Measurements from ENCODE around the gene WNT7B.

Gene WNT7B

DNA sequence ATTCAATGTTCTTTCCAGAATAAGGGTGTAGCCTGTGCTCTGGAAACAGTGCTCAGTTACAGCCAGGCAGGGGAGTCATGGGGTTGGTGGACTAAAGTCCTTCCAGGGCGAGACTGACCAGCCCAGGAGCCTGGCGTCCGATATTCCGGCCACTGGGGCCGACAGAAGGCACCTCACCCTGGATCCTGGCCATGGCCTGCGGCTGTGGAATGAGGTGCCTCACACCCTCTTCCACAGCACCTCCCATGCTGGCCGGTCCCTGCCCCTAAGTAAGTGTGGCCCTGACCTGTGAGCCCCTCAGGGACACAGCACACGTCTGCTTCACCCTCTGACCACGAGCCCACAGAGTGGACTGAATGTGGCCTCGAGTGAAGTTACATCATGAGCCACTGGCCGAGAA, 50.5 kb downstream of the WNT7B start:
- Mint-ChIP-seq H3K27ac (no peak overlapping the region), H3K4me1 (ENCODE audit: low read depth) (no peaks in the 10 kb centered on the region), H3K36me3 (ENCODE audit: low read depth) (no peaks in the 10 kb centered on the region), H3K27me3 (peaks cover 6% of the 10 kb centered on the region), H3K4me3 (no peak overlapping the region), H3K9me3 (no peaks in the 10 kb centered on the region)

DNA sequence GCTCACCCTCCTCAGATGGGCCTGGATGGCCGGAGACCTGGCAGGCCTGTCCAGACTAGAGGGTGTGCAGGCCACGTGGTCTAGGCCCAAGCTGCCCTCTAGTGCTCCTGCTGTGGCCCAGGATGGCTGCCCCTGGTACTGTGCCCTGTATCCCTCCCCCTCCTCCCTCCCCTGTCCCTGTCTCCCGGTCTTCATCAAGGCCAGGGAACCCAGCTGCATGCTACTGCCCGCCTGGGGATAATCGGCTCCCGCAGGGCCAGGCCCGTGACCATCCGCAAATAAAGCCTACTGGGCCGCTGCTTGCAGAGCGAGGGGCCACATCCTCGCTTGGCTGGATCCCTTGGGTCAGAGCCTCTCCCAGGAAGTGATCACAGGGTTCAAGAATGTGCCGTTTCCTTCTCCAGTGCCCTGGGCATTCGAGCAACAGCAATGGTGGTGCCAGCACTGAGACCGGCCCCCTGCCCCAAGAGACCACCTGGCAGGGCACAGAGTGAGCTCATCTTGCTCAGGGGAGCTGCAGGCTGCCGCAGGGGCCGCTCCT, 51.1 kb downstream of the WNT7B start:
- Mint-ChIP-seq H3K4me3 (no peak overlapping the region), H3K27ac (no peak overlapping the region), H3K27me3 (peaks cover 6% of the 10 kb centered on the region), H3K4me1 (ENCODE audit: low read depth) (no peaks in the 10 kb centered on the region), H3K9me3 (no peaks in the 10 kb centered on the region), H3K36me3 (ENCODE audit: low read depth) (no peaks in the 10 kb centered on the region)

DNA sequence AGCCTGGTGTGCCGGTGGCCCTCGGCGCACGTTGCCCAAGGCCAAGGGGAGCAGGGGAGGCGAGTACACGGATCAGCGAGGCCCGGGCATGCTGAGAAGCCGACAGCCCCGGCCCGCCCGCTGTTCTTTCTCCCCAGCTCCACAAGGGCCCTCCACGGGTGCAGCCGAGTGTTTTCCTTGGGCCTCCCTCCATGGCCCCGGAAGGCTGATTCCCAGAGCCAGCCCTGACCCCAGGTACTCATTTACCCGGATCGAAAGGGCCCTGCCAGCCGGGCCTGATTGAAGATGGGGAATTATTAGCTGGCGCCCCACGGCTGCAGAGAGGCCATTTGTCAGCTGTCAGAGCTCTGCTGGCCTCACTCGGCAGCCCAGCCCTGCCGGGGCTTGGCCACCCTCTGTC, 53.1 kb downstream of the WNT7B start:
- Mint-ChIP-seq H3K9me3 (no peaks in the 10 kb centered on the region), H3K27ac (no peak overlapping the region), H3K4me3 (no peak overlapping the region), H3K4me1 (ENCODE audit: low read depth) (no peaks in the 10 kb centered on the region), H3K36me3 (ENCODE audit: low read depth) (no peaks in the 10 kb centered on the region), H3K27me3 (no peaks in the 10 kb centered on the region)

DNA sequence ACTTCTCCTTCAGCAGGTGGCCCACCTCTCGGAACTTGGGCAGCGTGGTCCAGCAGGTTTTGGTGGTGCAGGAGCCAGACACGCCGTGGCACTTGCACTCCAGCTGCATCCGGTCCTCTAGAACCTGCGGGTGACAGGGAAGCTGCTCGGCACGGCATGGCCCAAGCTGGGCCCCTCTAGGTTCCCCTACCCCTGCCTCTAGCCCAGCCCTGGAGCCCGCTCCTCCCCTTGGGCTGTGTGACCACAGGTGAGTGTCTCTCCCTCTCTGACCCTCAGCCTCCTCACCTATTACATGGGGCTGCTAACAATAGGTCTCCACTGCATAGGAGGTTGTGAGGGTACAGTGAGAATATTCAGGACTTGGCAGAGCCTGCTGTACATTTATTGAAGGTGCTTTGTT, 53.8 kb downstream of the WNT7B start:
- H3K4me1 Mint-ChIP-seq (ENCODE audit: low read depth): no peaks in the 10 kb centered on the region
- H3K27ac Mint-ChIP-seq: no peak overlapping the region
- H3K9me3 Mint-ChIP-seq: no peaks in the 10 kb centered on the region
- H3K27me3 Mint-ChIP-seq: no peaks in the 10 kb centered on the region
- H3K36me3 Mint-ChIP-seq (ENCODE audit: low read depth): no peaks in the 10 kb centered on the region
- H3K4me3 Mint-ChIP-seq: no peak overlapping the region

DNA sequence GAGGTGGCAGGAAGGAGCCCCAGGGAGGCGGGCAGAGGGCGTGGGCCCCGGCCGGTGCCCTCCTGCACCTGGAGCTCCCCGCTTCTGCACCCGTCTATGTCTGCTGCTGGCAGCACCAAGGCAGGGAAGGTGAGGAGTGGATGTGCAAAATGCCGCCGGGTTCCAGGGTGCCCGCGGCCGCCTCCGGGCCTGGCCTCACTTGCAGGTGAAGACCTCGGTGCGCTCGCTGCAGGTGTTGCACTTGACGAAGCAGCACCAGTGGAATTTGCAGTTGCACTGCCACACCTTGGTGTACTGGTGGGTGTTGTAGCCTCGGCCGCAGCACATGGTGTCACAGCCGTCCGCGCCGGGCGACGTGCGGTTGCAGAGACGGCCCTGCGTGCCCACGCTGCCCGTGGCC, 54.3 kb downstream of the WNT7B start:
- Mint-ChIP-seq H3K27me3 (no peaks in the 10 kb centered on the region), H3K4me1 (ENCODE audit: low read depth) (no peaks in the 10 kb centered on the region), H3K36me3 (ENCODE audit: low read depth) (no peaks in the 10 kb centered on the region), H3K4me3 (no peak overlapping the region), H3K9me3 (no peaks in the 10 kb centered on the region), H3K27ac (no peak overlapping the region)

DNA sequence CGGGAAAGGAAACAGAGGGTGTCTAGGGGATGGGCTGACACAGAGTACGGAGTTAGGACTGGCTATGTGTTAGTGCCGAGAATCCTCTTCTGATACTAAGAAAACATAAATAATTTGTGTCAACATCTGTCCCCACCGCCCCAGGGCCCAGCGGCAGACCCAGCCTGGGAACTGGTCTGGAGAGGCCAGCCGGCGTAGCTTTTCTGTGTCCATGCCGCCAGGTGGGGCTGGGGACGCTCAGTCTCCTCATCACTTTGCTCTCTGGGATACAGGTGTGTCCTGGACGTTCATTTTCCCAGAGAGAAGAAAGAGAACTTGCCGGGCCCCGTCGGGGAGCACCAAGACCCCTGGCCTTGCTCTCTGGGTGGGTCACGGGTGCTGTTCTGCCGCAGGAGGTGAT, 54.7 kb downstream of the WNT7B start:
- H3K4me1 Mint-ChIP-seq (ENCODE audit: low read depth): no peaks in the 10 kb centered on the region
- H3K36me3 Mint-ChIP-seq (ENCODE audit: low read depth): no peaks in the 10 kb centered on the region
- no peak overlapping the region for H3K4me3 Mint-ChIP-seq
- H3K27ac Mint-ChIP-seq: no peak overlapping the region
- H3K9me3 Mint-ChIP-seq: no peaks in the 10 kb centered on the region
- H3K27me3 Mint-ChIP-seq: no peaks in the 10 kb centered on the region

DNA sequence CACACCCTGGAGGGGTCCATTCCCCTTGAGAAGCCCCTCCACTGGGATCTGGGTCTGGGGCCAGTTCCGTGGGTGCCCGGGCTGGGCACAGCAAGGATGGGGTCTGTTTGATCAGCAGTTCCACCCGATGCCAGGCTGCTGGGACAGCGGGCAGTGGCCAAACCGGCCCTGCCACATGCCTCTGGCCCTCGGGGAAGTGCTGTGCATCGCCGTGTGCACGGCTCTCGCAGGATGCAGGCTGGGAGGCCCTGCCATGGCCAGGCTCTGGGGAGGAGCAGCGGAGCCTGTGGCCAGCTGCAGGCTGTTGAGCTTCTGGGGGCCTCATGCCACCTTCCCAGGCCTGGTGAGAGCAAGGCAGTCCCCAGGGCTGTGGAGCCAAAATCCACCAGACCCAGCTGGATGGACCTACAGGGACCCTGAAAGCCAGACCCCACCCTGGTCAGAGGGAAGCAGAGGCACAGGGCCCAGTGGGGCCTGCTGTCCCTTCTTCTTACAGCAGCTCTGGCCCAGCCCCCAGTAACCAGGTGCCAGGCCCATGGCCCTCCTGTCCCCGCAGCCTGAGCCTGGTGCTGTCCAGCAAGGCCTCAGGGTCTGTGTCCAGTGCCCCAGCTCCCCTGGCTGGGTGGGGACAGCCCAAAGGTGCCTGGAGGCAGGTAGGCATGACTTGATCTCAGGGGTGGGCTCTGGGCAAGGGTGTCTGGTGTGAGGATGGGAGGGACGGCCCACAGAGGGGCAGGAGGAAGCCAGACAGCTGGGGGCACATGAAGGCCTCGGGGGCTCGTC, 57.3 kb downstream of the WNT7B start:
- H3K4me1 Mint-ChIP-seq (ENCODE audit: low read depth): no peaks in the 10 kb centered on the region
- H3K9me3 Mint-ChIP-seq: no peaks in the 10 kb centered on the region
- no peaks in the 10 kb centered on the region for H3K27me3 Mint-ChIP-seq
- H3K27ac Mint-ChIP-seq: no peak overlapping the region
- no peak overlapping the region for H3K4me3 Mint-ChIP-seq
- H3K36me3 Mint-ChIP-seq (ENCODE audit: low read depth): no peaks in the 10 kb centered on the region

DNA sequence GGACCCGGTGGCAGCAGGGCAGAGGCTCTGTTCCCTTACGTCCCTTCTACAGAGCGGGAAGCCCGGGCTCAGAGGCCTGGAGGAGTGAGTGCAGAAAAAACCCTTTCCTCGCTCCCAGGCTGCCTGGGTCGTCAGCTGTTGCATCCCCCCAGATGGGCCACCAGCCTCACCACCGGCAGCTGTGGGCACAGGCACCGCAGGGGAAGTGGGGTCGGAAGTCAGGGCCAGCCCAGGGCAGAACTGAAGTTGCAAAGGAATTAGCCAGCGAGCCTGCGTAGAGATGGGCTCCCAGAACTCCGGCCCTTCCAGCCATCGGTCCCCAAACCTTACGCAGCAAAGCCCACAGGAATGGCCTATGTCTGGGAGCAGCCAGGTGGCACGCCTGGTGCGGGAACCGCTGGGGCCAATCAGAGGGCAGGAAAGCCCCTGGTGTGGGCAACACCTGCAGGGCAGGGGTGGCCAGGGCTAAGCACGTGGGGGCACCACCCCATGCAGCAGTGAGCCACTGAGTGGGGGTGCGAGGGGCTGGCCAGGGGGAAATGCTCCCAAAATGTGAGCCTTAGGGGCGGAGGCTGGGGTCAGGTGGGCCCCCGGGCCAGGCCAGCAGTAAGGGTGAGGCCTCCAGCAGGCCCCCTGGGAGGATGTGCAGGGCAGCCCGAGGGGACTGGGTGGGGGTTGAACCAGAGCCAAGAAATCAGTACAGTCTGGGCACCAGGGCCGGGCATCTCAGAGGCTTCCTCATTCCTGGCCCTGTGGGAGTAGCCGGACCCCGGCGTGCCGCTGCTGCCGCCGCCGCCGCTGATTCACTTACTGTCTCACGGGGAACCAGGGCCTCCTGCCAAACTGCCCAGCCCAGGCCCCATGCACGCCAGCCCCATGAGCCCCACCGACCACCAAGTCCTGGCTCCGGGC, 58.2 kb downstream of the WNT7B start:
- Mint-ChIP-seq H3K4me1 (ENCODE audit: low read depth) (no peaks in the 10 kb centered on the region), H3K4me3 (no peak overlapping the region), H3K36me3 (ENCODE audit: low read depth) (no peaks in the 10 kb centered on the region), H3K27me3 (no peaks in the 10 kb centered on the region), H3K27ac (no peak overlapping the region), H3K9me3 (peaks cover 5% of the 10 kb centered on the region)

DNA sequence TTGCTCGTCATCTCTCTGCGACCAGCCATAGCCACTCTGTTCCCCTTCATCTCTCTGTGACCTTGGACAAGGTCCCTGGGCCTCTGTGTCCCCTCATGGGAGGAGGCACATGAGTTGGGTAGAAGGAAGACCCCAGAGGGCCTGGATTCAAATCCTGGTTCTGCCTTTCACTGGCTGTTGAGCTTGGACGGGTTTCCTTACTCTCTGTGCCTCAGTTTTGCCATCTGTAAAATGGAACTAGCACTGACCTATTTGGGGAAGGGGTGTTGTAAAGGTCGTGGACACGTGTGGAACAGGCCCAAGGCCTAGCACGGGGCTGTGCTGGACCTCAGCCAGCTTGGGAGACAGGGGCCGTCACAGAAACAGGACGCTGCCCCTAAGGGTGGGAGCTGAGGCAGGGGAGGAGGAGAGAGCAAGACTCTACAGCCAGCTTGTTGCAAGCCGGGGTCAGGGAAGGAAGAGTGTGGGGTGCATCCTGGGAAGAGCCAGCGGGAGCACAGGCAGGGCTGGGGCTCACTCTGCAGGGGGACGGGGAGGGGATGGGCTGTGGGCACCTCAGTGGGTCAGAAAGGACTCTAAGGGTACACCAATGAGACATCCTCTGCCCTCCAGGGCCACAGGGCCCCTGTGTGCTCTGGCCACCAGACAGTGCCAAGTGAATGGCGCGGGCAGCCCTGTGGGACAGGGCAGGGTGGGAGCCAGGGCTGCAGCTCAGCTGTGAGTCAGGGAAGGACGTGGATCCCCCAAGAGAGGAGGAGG, 59.1 kb downstream of the WNT7B start:
- H3K9me3 Mint-ChIP-seq: peaks cover 5% of the 10 kb centered on the region
- no peak overlapping the region for H3K27ac Mint-ChIP-seq
- no peaks in the 10 kb centered on the region for H3K4me1 Mint-ChIP-seq (ENCODE audit: low read depth)
- no peak overlapping the region for H3K4me3 Mint-ChIP-seq
- no peaks in the 10 kb centered on the region for H3K27me3 Mint-ChIP-seq
- no peaks in the 10 kb centered on the region for H3K36me3 Mint-ChIP-seq (ENCODE audit: low read depth)

DNA sequence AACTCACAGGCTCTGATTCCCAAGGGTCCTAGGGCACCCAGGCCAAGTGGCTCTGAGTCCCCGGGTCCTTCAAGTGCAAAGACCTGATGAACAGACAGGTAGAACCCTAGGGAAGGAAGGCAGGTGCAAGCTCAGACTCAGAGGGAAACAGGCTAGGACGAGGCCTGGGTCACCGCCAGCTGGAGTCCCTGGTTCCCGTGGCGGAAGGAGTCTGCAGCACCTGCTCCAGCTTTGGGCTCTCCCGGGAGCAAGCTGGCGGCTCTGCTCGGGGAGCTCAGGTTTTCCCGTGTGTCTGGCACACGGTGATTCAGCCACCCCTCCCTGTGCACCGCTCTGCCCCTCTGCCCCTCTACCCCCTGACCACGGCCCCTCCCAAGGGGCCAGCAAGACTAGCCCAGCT, 59.8 kb downstream of the WNT7B start:
- peaks cover 5% of the 10 kb centered on the region for H3K9me3 Mint-ChIP-seq
- H3K4me1 Mint-ChIP-seq (ENCODE audit: low read depth): no peaks in the 10 kb centered on the region
- H3K27ac Mint-ChIP-seq: no peak overlapping the region
- H3K4me3 Mint-ChIP-seq: no peak overlapping the region
- H3K36me3 Mint-ChIP-seq (ENCODE audit: low read depth): no peaks in the 10 kb centered on the region
- no peaks in the 10 kb centered on the region for H3K27me3 Mint-ChIP-seq

DNA sequence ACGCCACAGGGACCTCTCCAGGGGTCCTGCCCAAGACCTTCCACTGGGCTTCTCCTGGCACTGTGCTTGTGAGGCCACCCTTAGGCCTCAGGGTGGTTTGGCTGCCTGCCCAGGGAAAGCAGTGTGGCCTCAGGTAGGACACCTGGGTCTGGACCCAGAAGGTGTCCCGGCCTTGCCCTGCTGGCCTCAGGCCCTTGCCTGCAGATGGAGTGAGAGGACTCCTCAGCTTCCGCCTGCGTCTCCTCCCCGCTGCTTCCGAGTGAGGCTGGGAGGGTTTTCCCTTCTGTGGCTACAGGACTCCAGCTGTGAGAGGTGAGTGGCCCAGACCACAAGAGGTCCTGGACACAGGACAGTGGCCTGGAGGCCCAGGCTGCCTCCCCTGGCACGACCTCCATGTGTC, 60.4 kb downstream of the WNT7B start:
- H3K4me1 Mint-ChIP-seq (ENCODE audit: low read depth): no peaks in the 10 kb centered on the region
- H3K4me3 Mint-ChIP-seq: no peak overlapping the region
- peaks cover 5% of the 10 kb centered on the region for H3K9me3 Mint-ChIP-seq
- no peak overlapping the region for H3K27ac Mint-ChIP-seq
- no peaks in the 10 kb centered on the region for H3K36me3 Mint-ChIP-seq (ENCODE audit: low read depth)
- H3K27me3 Mint-ChIP-seq: no peaks in the 10 kb centered on the region

DNA sequence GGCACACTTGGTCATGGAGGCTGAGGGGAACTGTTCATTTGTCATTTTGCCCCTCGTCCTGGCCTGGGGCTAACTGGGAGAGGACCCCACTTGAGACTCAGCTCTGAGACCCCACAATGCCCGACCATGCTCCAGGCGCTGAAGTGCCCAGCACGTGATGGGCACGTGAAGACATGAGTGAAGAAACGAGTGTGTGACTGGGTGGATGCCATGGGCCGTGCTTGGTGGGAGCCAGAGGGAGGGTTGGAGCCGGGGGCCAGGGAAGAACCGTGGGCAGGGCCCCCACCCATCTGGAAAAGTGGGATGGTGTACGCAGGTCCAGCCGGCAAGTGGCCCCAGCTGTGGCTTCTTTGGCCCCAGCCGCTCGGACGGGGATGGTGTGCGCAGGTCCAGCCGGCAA, 61.1 kb downstream of the WNT7B start:
- Mint-ChIP-seq H3K4me1 (ENCODE audit: low read depth) (no peaks in the 10 kb centered on the region), H3K4me3 (no peak overlapping the region), H3K27me3 (no peaks in the 10 kb centered on the region), H3K36me3 (ENCODE audit: low read depth) (no peaks in the 10 kb centered on the region), H3K27ac (no peak overlapping the region), H3K9me3 (peaks cover 5% of the 10 kb centered on the region)

DNA sequence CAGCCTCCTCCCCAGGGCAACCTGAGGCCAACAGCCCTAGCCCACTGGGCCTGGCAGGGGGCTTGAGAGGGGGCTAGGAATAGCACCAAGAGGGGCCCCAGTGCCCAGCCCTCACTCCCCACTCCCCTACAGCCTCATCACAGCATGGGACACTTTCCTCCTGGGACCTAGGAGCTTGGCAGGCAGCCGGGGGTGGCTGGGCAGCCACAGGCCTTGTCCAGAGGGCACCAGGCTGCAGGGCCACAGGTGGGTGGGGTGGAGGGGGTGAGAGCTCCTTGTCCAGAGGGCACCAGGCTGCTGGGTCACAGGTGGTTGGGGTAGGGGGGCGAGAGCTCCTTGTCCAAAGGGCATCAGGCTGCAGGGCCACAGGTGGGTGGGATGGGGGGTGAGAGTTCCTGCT, 61.8 kb downstream of the WNT7B start:
- no peak overlapping the region for H3K4me3 Mint-ChIP-seq
- no peak overlapping the region for H3K27ac Mint-ChIP-seq
- peaks cover 5% of the 10 kb centered on the region for H3K9me3 Mint-ChIP-seq
- H3K4me1 Mint-ChIP-seq (ENCODE audit: low read depth): no peaks in the 10 kb centered on the region
- H3K36me3 Mint-ChIP-seq (ENCODE audit: low read depth): no peaks in the 10 kb centered on the region
- no peaks in the 10 kb centered on the region for H3K27me3 Mint-ChIP-seq

DNA sequence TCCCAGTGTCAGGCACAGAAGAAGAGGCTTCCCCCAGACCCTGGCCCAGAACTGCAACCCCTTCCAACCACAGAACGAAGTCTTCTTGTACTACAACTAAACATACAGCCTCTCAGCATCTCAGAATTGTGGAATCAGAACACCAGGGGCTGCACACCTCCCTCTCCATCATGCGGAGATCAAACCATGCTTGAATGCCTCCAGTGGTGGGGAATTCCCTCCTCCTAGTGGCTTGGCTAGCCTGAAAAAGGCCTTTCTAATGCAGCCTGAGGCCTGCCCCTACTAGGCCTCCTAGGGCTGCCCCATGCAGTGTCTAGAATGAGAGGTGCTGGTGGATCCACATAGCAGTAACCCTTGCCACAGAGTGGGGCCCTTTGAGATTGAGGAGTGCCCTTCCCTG, 62.7 kb downstream of the WNT7B start:
- Mint-ChIP-seq H3K4me3 (no peak overlapping the region), H3K4me1 (ENCODE audit: low read depth) (no peaks in the 10 kb centered on the region), H3K27ac (no peak overlapping the region), H3K27me3 (no peaks in the 10 kb centered on the region), H3K9me3 (peaks cover 5% of the 10 kb centered on the region), H3K36me3 (ENCODE audit: low read depth) (no peaks in the 10 kb centered on the region)

DNA sequence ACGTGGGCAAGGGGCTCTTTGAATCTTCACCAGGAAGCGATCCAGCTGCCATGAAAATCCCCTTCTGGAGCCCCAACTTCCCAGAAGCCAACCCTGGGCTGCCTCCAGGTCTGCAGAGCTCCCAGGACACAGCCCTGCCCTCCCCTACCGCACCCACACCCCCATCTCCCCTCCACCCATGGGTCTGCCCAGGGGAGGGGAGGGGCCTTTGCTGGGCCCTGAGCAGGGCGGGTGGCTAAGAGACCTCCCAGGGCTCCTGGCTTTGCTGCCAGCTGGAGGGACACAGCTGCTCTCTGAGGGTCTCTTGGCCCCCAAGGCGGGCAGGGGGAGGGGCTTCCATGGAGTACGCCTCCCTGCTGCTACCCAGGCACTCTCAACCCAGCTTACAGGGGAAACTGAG, 64.1 kb downstream of the WNT7B start:
- H3K9me3 Mint-ChIP-seq: peaks cover 5% of the 10 kb centered on the region
- H3K4me3 Mint-ChIP-seq: no peak overlapping the region
- no peaks in the 10 kb centered on the region for H3K36me3 Mint-ChIP-seq (ENCODE audit: low read depth)
- H3K27ac Mint-ChIP-seq: no peak overlapping the region
- no peaks in the 10 kb centered on the region for H3K4me1 Mint-ChIP-seq (ENCODE audit: low read depth)
- no peaks in the 10 kb centered on the region for H3K27me3 Mint-ChIP-seq
